GM12875 (cell line): ENCODE measurements around the gene MKI67.
"Not testable (repeated sequence)": the region's sequence is repeated elsewhere in the genome, so short reads cannot be mapped to it uniquely, and the experiment has no call there.

ENCODE experiments used
- H3K4me3 ChIP-seq: one replicate; pipeline ENCODE4 v1.5.1; 2011; ENCODE audit warnings: low read depth, low read length, control low read depth
- CTCF ChIP-seq: IDR thresholded peaks from 2 replicates; pipeline ENCODE4 v1.5.1; 2011; ENCODE audit warnings: low read depth, mild to moderate bottlenecking, control low read depth, inconsistent platforms, low read length, moderate library complexity, borderline replicate concordance; ENCODE audit not compliant: insufficient read depth

MKI67 gene

GRCh38 chr10:128096486-128097199 is 29.6 kb downstream of the MKI67 start:
- no peak overlapping the region for H3K4me3 ChIP-seq
- TF ChIP-seq CTCF: no peak

- no peak overlapping the region for H3K4me3 ChIP-seq
- no peak for TF ChIP-seq CTCF
Observed at GRCh38 chr10:128095753-128096469, 30.3 kb downstream of the MKI67 start.

- H3K4me3 ChIP-seq: no peak overlapping the region
- no peak for TF ChIP-seq CTCF
Observed at GRCh38 chr10:128095027-128095752, 31.0 kb downstream of the MKI67 start.

- H3K4me3 ChIP-seq: not testable (repeated sequence)
Observed at GRCh38 chr10:128094596-128094995, 31.6 kb downstream of the MKI67 start.

- no peak overlapping the region for H3K4me3 ChIP-seq
- no peak for TF ChIP-seq CTCF
Observed at GRCh38 chr10:128092454-128092853, 33.8 kb downstream of the MKI67 start.

- TF ChIP-seq CTCF: no peak
- H3K4me3 ChIP-seq: no peak overlapping the region
Observed at GRCh38 chr10:128091636-128092210, 34.5 kb downstream of the MKI67 start.
